ENCODE data around the gene RFC2. TPM values are rescaled to one million over a fixed set of nuclear protein-coding genes. Genes with fewer than 3 reads are reported as not detected.

Gene RFC2
- total RNA-seq, 4 donors from 2014 or later = 11.4 to 16.8 (median 14.0) TPM

- Histone ChIP-seq H3K4me1 (peaks cover 0 to 8% of the 10 kb centered on the region in 2 donors), H3K27me3 (no peaks in the 10 kb centered on the region), H3K4me3 (replicated peaks in 1 of 3) (no peak overlapping the region), H3K27ac (no peak overlapping the region), H3K36me3 (no peaks in the 10 kb centered on the region), H3K9me3 (no peaks in the 10 kb centered on the region)
- TF ChIP-seq POLR2A (IDR thresholded peaks at IDR 0.05) (no peak), CTCF (IDR thresholded peaks at IDR 0.05) (no peak)
- 83 to 95% methylated on average over 2 of the region's 2 CpGs for WGBS, 2 donors
- intact Hi-C loops (cut with DNase I) = no loop called here
- DNase-seq = no peak
Measured at GRCh38 chr7:74218343-74218698, 35.9 kb downstream of the RFC2 start.

GRCh38 chr7:74217455-74218342, 36.5 kb downstream of the RFC2 start:
- Histone ChIP-seq H3K9me3 (no peaks in the 10 kb centered on the region), H3K36me3 (no peaks in the 10 kb centered on the region), H3K27ac (no peak overlapping the region), H3K4me1 (peaks cover 0 to 8% of the 10 kb centered on the region in 2 donors), H3K27me3 (no peaks in the 10 kb centered on the region), H3K4me3 (replicated peaks in 1 of 3) (no peak overlapping the region)
- WGBS, 2 donors = 56 to 70% methylated on average over 19 to 20 of the region's 20 CpGs
- TF ChIP-seq POLR2A (IDR thresholded peaks at IDR 0.05) (no peak), CTCF (IDR thresholded peaks at IDR 0.05) (no peak)
- no peak for DNase-seq
- intact Hi-C loops (cut with DNase I) = no loop called here

- no peaks in the 10 kb centered on the region for H3K36me3 ChIP-seq
- H3K27ac ChIP-seq = no peak overlapping the region
- peak; percentile 71 for DNase-seq
- H3K4me1 ChIP-seq = peaks cover 0 to 8% of the 10 kb centered on the region in 2 donors
- TF ChIP-seq POLR2A (IDR thresholded peaks at IDR 0.05) (no peak), CTCF (IDR thresholded peaks at IDR 0.05) (no peak)
- H3K4me3 ChIP-seq (replicated peaks in 1 of 3) = no peak overlapping the region
- intact Hi-C loops (cut with DNase I) = no loop called here
- H3K9me3 ChIP-seq = no peaks in the 10 kb centered on the region
- 30 to 41% methylated on average over 7 to 8 of the region's 8 CpGs for WGBS, 2 donors
- no peaks in the 10 kb centered on the region for H3K27me3 ChIP-seq
Measured at GRCh38 chr7:74216361-74216761, 37.8 kb downstream of the RFC2 start.

- H3K36me3 ChIP-seq = no peaks in the 10 kb centered on the region
- no peaks in the 10 kb centered on the region for H3K27me3 ChIP-seq
- H3K4me3 ChIP-seq (replicated peaks in 1 of 3) = no peak overlapping the region
- peaks cover 0 to 8% of the 10 kb centered on the region in 2 donors for H3K4me1 ChIP-seq
- intact Hi-C loops (cut with DNase I) = no loop called here
- TF ChIP-seq CTCF (IDR thresholded peaks at IDR 0.05) = no peak
- no peak for TF ChIP-seq POLR2A (IDR thresholded peaks at IDR 0.05)
- no peak for DNase-seq
- H3K27ac ChIP-seq = no peak overlapping the region
- WGBS, 2 donors = 73 to 74% methylated on average over 14 to 15 of the region's 15 CpGs
- no peaks in the 10 kb centered on the region for H3K9me3 ChIP-seq
Measured at GRCh38 chr7:74215921-74216320, 38.3 kb downstream of the RFC2 start.
